ENCODE data around the gene CXCL1.
A peak's percentile ranks its signal among the peaks of the same experiment; 100 is the strongest.

CXCL1 gene

GRCh38 chr4:73869130-73870055, at the start of gene CXCL1:
Gene CXCL1, plus strand, starts transcription at chr4:73869393. Its CDS starts 78 bp downstream, at chr4:73869471.
- DNase-seq = no peak

GRCh38 chr4:73821325-73821724, 47.9 kb upstream of the CXCL1 start:
- DNase-seq = no peak

- no peak for DNase-seq
These were observed 46.8 kb upstream of the CXCL1 start for GRCh38 chr4:73822389-73822788.

- DNase-seq = no peak
These were observed 46.2 kb upstream of the CXCL1 start for GRCh38 chr4:73822812-73823504.

- DNase-seq = no peak
These were observed 45.4 kb upstream of the CXCL1 start for GRCh38 chr4:73823760-73824159.

- peak; percentile 1 for DNase-seq
These were observed 40.2 kb upstream of the CXCL1 start for GRCh38 chr4:73828956-73829355.

GRCh38 chr4:73831569-73831968, 37.6 kb upstream of the CXCL1 start:
- no peak for DNase-seq

GRCh38 chr4:73832651-73833237, 36.4 kb upstream of the CXCL1 start:
- DNase-seq = no peak

- DNase-seq = no peak
These were observed 32.6 kb upstream of the CXCL1 start, which contains the start of gene CXCL6 for GRCh38 chr4:73836373-73837279. Gene CXCL6, plus strand, starts transcription at chr4:73836678. Its CDS starts 73 bp downstream, at chr4:73836751.

- DNase-seq = no peak
These were observed 30.1 kb upstream of the CXCL1 start for GRCh38 chr4:73839071-73839470.

GRCh38 chr4:73839715-73840114, 29.5 kb upstream of the CXCL1 start:
- DNase-seq = no peak

GRCh38 chr4:73841243-73841925, 27.8 kb upstream of the CXCL1 start:
- DNase-seq = no peak

- no peak for DNase-seq
These were observed 26.5 kb upstream of the CXCL1 start for GRCh38 chr4:73842696-73843095.

GRCh38 chr4:73843369-73843768, 25.8 kb upstream of the CXCL1 start:
- DNase-seq = no peak

GRCh38 chr4:73844345-73844744, 24.8 kb upstream of the CXCL1 start:
- no peak for DNase-seq

GRCh38 chr4:73844806-73845205, 24.4 kb upstream of the CXCL1 start:
- DNase-seq = no peak

GRCh38 chr4:73847526-73848182, 21.5 kb upstream of the CXCL1 start:
- no peak for DNase-seq

- no peak for DNase-seq
These were observed 20.9 kb upstream of the CXCL1 start for GRCh38 chr4:73848183-73848777.

GRCh38 chr4:73850261-73850970, 18.8 kb upstream of the CXCL1 start:
- DNase-seq = no peak

GRCh38 chr4:73851293-73851692, 17.9 kb upstream of the CXCL1 start:
- DNase-seq = no peak

All from SIG-M5 (cell line).